Esophagus muscularis mucosa (tissue), 4 donors: ENCODE measurements around the gene GTF3C4. TPM values are rescaled to one million over a fixed set of nuclear protein-coding genes. Genes with fewer than 3 reads are reported as not detected.

ENCODE experiments used
- DNase-seq: peaks from one replicate; pipeline ENCODE4 v3.0.0-alpha.2; 2017; ENCODE audit errors: extremely low spot score
- H3K27ac ChIP-seq, 4 donors: fragments of 200-600 bp; sonication (generic); replicated peaks in 1 of 4; 1 replicate in 3 of 4; 2 replicates in 1 of 4; pipeline ENCODE4 v1.5.1; 2016 to 2019; ENCODE audit warnings: mild to moderate bottlenecking in 1 of 4
- H3K27me3 ChIP-seq, 4 donors: fragments of 200-600 bp; sonication (generic); one replicate each; pipeline versions ENCODE4 v1.5.1 to v1.6.0; 2016 to 2019
- H3K36me3 ChIP-seq, 4 donors: fragments of 200-600 bp; sonication (generic); one replicate each; pipeline ENCODE4 v1.5.1; 2016 to 2019
- H3K4me1 ChIP-seq, 4 donors: fragments of 200-600 bp; sonication (generic); one replicate each; pipeline ENCODE4 v1.5.1; 2016 to 2019
- H3K4me3 ChIP-seq, 4 donors: fragments of 200-600 bp; sonication (generic); 1 replicate in 2 of 4; 2 replicates in 2 of 4; pipeline ENCODE4 v1.5.1; 2016 to 2019; ENCODE audit warnings: mild to moderate bottlenecking in 4 of 4, moderate library complexity in 1 of 4
- H3K9me3 ChIP-seq, 4 donors: fragments of 200-600 bp; sonication (generic); 1 replicate in 3 of 4; 2 replicates in 1 of 4; pipeline ENCODE4 v1.5.1; 2016 to 2019
- EP300 ChIP-seq: sonication (generic); formaldehyde crosslinking; IDR thresholded peaks from one replicate; pipeline ENCODE4 v1.6.1; 2017; ENCODE audit warnings: antibody characterized with exemption
- POLR2A ChIP-seq: fragments of 450-650 bp; IDR thresholded peaks from one replicate; pipeline ENCODE4 v1.6.1; 2017; ENCODE audit warnings: antibody characterized with exemption, moderate library complexity, mild to moderate bottlenecking, low read depth
- POLR2AphosphoS5 ChIP-seq, 2 donors: sonication (generic); formaldehyde crosslinking; IDR thresholded peaks; one replicate each; pipeline ENCODE4 v1.6.1; 2017; ENCODE audit warnings: antibody characterized with exemption in 2 of 2
- WGBS: methylation state at CpG from one replicate; pipeline ENCODE4 v1.1.5; 2018; 5-methylcytosine and 5-hydroxymethylcytosine counted together
- intact Hi-C: fragments of 100-400 bp; cut with DNase I; formaldehyde crosslinking; loops from one replicate; pipeline ENCODE4 v1.15.1; 2023
- total RNA-seq, 4 donors: library from RNA; depleted of rRNA; stranded (reverse); fragments of >200 nt; gene quantifications; one replicate each; pipeline versions ENCODE4 v1.1.0 to v1.2.1, GENCODE V29; 2016
- TF ChIP-seq, protein P1 (sequence below), 3 experiments: fragments of 200-600 bp in 2 of 3; fragments of 450-650 bp in 1 of 3; sonication (generic) in 2 of 3; IDR thresholded peaks; one replicate each; pipeline ENCODE4 v1.5.1; 2017 to 2019; ENCODE audit warnings: antibody characterized with exemption in 3 of 3, mild to moderate bottlenecking in 2 of 3, moderate library complexity in 1 of 3

Gene GTF3C4
- total RNA-seq, 4 donors from 2014 or later, result 10.4 to 15.3 (median 12.3) TPM

DNA sequence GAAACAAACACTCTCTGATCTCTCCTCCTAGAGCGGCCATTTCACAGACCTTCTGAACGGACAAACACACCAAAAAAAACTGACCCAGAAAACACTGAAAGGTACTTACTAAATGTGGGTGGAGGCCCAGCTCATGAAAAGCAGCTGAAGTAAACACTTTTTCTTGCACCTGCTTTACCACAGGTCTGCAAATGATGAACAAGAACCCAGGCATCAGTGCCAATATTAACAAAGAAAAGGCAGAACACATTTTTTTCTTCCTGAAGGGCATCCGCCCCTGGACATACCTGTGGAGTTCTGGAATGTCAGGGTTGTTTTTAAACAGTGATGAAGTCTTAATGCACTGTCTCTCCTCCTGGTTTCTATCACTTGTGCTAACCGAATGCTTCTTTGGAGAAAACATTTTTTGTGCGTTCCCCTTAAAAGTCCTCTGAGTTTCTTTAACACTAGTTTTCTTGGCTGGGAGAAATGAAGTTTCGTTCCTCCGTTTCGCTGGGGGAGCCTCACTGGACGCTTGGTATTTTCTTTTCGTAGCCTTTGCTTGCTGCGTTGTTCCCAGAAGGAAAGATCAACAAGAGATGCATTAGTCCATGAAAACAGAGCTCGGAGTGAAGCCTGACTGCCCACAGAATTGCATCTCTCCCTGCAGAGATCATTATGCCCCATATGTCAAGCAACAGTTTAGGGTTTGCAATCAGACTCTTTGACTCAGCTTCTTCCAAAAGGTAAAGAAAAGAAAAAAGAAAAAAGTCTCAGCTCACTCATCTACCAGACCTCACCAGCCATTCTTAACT is 7.9 kb upstream of the GTF3C4 start:
- intact Hi-C loops, result no loop called here
- peaks cover 0 to 1% (median 0%) of the 10 kb centered on the region in 4 donors for H3K4me1 ChIP-seq
- WGBS, result 77% methylated on average over 12 of the region's 12 CpGs
- no peaks in the 10 kb centered on the region for H3K9me3 ChIP-seq
- TF ChIP-seq POLR2AphosphoS5 (IDR thresholded peaks at IDR 0.05) (no peak), EP300 (no peak), POLR2A (no peak)
- TF ChIP-seq, protein P1, sequence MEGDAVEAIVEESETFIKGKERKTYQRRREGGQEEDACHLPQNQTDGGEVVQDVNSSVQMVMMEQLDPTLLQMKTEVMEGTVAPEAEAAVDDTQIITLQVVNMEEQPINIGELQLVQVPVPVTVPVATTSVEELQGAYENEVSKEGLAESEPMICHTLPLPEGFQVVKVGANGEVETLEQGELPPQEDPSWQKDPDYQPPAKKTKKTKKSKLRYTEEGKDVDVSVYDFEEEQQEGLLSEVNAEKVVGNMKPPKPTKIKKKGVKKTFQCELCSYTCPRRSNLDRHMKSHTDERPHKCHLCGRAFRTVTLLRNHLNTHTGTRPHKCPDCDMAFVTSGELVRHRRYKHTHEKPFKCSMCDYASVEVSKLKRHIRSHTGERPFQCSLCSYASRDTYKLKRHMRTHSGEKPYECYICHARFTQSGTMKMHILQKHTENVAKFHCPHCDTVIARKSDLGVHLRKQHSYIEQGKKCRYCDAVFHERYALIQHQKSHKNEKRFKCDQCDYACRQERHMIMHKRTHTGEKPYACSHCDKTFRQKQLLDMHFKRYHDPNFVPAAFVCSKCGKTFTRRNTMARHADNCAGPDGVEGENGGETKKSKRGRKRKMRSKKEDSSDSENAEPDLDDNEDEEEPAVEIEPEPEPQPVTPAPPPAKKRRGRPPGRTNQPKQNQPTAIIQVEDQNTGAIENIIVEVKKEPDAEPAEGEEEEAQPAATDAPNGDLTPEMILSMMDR (IDR thresholded peaks at IDR 0.05), result no peak
- H3K27me3 ChIP-seq, result no peaks in the 10 kb centered on the region
- DNase-seq, result no peak
- H3K27ac ChIP-seq, result no peak overlapping the region
- H3K36me3 ChIP-seq, result peaks cover 47 to 57% (median 50%) of the 10 kb centered on the region in 4 donors
- no peak overlapping the region for H3K4me3 ChIP-seq

DNA sequence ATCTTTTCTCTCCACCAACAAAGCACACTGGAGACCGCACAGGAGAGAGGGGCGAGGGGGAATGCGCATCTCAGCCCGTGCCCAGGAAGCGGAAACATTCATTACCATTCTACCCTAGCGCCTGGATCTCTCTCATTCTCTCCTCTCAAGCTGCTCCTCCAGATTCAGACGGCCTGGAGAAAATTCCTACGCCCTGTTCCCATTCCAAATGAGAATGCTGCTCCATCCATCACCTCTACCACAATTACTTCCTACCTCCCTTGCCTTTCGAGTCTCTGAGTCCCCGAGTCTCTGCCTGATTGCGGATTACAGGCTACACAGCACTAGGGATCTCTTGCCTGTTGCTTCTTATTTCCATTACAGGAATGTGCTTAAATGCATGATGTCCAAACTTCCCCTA is 7.1 kb upstream of the GTF3C4 start:
- Histone ChIP-seq H3K36me3 (peaks cover 40 to 50% (median 44%) of the 10 kb centered on the region in 4 donors), H3K27ac (no peak overlapping the region), H3K4me3 (no peak overlapping the region), H3K4me1 (peaks cover 0 to 9% (median 3%) of the 10 kb centered on the region in 4 donors), H3K27me3 (no peaks in the 10 kb centered on the region), H3K9me3 (no peaks in the 10 kb centered on the region)
- WGBS, result 76% methylated on average over 10 of the region's 11 CpGs
- TF ChIP-seq, protein P1 (IDR thresholded peaks at IDR 0.05), result no peak
- TF ChIP-seq EP300, result no peak
- TF ChIP-seq POLR2AphosphoS5 (IDR thresholded peaks at IDR 0.05), result no peak
- TF ChIP-seq POLR2A, result no peak
- intact Hi-C loops, result no loop called here
- no peak for DNase-seq

DNA sequence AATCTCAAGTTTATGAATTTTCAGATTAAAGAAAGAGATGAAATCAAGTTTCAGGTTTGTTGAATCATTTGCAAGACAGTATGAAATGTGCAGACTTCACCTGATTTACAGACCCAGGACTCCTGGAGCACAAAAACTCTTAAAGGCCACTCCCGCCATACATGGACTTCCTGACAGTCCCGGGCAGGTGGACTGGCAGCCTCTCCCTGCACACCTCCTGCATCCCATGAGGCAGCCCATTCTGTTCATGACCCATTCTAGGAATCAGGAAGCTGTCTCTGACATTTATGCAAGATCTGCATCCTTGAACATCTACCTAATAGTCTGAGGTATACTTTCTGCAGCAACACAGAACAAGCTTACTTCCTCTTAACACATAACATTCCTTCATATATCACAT is 6.4 kb upstream of the GTF3C4 start:
- H3K27ac ChIP-seq, result no peak overlapping the region
- DNase-seq, result no peak
- H3K4me3 ChIP-seq, result no peak overlapping the region
- intact Hi-C loops, result no loop called here
- H3K36me3 ChIP-seq, result peaks cover 33 to 42% (median 36%) of the 10 kb centered on the region in 4 donors
- peaks cover 2 to 15% (median 7%) of the 10 kb centered on the region in 4 donors for H3K4me1 ChIP-seq
- 94% methylated on average over 2 of the region's 2 CpGs for WGBS
- no peaks in the 10 kb centered on the region for H3K9me3 ChIP-seq
- TF ChIP-seq, protein P1 (IDR thresholded peaks at IDR 0.05), result no peak
- TF ChIP-seq POLR2A (no peak), POLR2AphosphoS5 (IDR thresholded peaks at IDR 0.05) (no peak), EP300 (no peak)
- no peaks in the 10 kb centered on the region for H3K27me3 ChIP-seq

DNA sequence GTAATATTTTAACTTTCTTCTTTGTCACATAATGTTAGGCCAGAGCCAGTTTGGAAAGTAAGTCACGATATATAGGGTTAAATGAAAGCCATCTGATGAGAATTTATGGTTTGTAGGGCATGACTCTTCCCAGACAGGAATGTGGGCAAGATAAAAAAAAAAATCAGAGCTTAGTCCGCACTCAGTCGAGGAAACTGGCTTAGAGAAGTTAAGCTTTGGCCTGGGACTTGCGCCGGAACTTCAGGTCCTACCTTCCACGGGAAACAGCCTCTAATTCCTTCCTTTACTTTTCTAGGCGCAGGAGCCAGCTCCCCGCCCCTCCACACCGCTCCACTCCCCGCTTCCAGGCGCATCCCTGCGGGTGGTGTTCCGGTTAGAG is 956 bp upstream of the GTF3C4 start:
- Histone ChIP-seq H3K9me3 (no peaks in the 10 kb centered on the region), H3K4me3 (peak overlapping the region; percentile 87 to 98 (median 96)), H3K36me3 (peaks cover 0 to 4% (median 0%) of the 10 kb centered on the region in 4 donors), H3K27ac (peak overlapping the region; percentile 91 to 99 (median 94)), H3K27me3 (no peaks in the 10 kb centered on the region), H3K4me1 (peaks cover 22 to 58% (median 44%) of the 10 kb centered on the region in 4 donors)
- WGBS, result 0% methylated on average over 13 of the region's 13 CpGs
- DNase-seq, result peak; percentile 92
- intact Hi-C loops, result no loop called here
- TF ChIP-seq POLR2A (no peak), POLR2AphosphoS5 (IDR thresholded peaks at IDR 0.05) (no peak), EP300 (no peak)
- TF ChIP-seq, protein P1 (IDR thresholded peaks at IDR 0.05), result no peak
